Activated CD4-positive, alpha-beta memory T cell treated with anti-CD3 and anti-CD28 coated beads, Interleukin-2, amount 10 ng/mL, durations not matched to agents 7 days and 5 days (primary cell): ENCODE measurements around the gene DOC2B. TPM values are rescaled to one million over a fixed set of nuclear protein-coding genes. Genes with fewer than 3 reads are reported as not detected.
"Not testable (repeated sequence)": the region's sequence is repeated elsewhere in the genome, so short reads cannot be mapped to it uniquely, and the experiment has no call there.

ENCODE experiments used
- CTCF ChIA-PET: fragments of 350-600 bp; sonication (Branson Sonifier 250); formaldehyde crosslinking; loops from one replicate; lab custom pipeline; 2021; ENCODE audit warnings: antibody characterized with exemption, inconsistent platforms; lab: Charles Lee
- POLR2A ChIA-PET: fragments of 350-600 bp; sonication (Branson Sonifier 250); formaldehyde crosslinking; loops from one replicate; lab custom pipeline; 2021; ENCODE audit warnings: antibody characterized with exemption; lab: Charles Lee
- DNase-seq: peaks from one replicate; pipeline ENCODE4 v3.0.0-alpha.2; 2020
- H3K27ac Mint-ChIP-seq: one replicate; pipeline ENCODE4 v1.8.0; 2021; ENCODE audit warnings: mild to moderate bottlenecking, mixed read lengths
- H3K27me3 Mint-ChIP-seq: one replicate; pipeline ENCODE4 v1.8.0; 2021; ENCODE audit warnings: mixed read lengths
- H3K36me3 Mint-ChIP-seq: one replicate; pipeline ENCODE4 v1.8.0; 2021; ENCODE audit warnings: low read depth, mixed read lengths
- H3K4me1 Mint-ChIP-seq: one replicate; pipeline ENCODE4 v1.8.0; 2021; ENCODE audit warnings: mixed read lengths
- H3K4me3 Mint-ChIP-seq: one replicate; pipeline ENCODE4 v1.8.0; 2021; ENCODE audit warnings: mild to moderate bottlenecking, mixed read lengths
- H3K9me3 Mint-ChIP-seq: one replicate; pipeline ENCODE4 v1.8.0; 2021; ENCODE audit warnings: mixed read lengths
- total RNA-seq, 2 experiments: library from RNA; stranded (reverse); gene quantifications; one replicate each; pipeline ENCODE4 v1.2.3, GENCODE V29; 2021

Gene DOC2B
- total RNA-seq, 2 experiments from 2014 or later, result not detected

- DNase-seq, result no peak
- Mint-ChIP-seq H3K4me1 (no peaks in the 10 kb centered on the region), H3K36me3 (no peaks in the 10 kb centered on the region), H3K4me3 (no peak overlapping the region), H3K27ac (no peak overlapping the region), H3K27me3 (no peaks in the 10 kb centered on the region), H3K9me3 (no peaks in the 10 kb centered on the region)
- ChIA-PET CTCF (interaction anchor here (0.6 kb wide), 1 partner anchor 164 kb away, joined by 3 read pairs; no protein-coding TSS in a partner anchor), POLR2A (no interaction called here)
Measured at GRCh38 chr17:219696-220095, 38.2 kb upstream of the DOC2B start.

GRCh38 chr17:218432-219110 is 37.1 kb upstream of the DOC2B start:
- H3K36me3 Mint-ChIP-seq, result no peaks in the 10 kb centered on the region
- no peaks in the 10 kb centered on the region for H3K4me1 Mint-ChIP-seq
- ChIA-PET CTCF (no interaction called here), POLR2A (no interaction called here)
- H3K9me3 Mint-ChIP-seq, result no peaks in the 10 kb centered on the region
- DNase-seq, result no peak
- no peak overlapping the region for H3K4me3 Mint-ChIP-seq
- no peaks in the 10 kb centered on the region for H3K27me3 Mint-ChIP-seq
- no peak overlapping the region for H3K27ac Mint-ChIP-seq

- Mint-ChIP-seq H3K4me1 (no peaks in the 10 kb centered on the region), H3K27ac (no peak overlapping the region), H3K27me3 (no peaks in the 10 kb centered on the region), H3K36me3 (no peaks in the 10 kb centered on the region), H3K9me3 (no peaks in the 10 kb centered on the region), H3K4me3 (no peak overlapping the region)
- no peak for DNase-seq
- POLR2A ChIA-PET, result no interaction called here
- CTCF ChIA-PET, result no interaction called here
Measured at GRCh38 chr17:216625-217024, 35.2 kb upstream of the DOC2B start.

- CTCF ChIA-PET, H3K36me3 Mint-ChIP-seq, DNase-seq, H3K4me3 Mint-ChIP-seq, H3K27me3 Mint-ChIP-seq, H3K4me1 Mint-ChIP-seq, POLR2A ChIA-PET, H3K9me3 Mint-ChIP-seq, H3K27ac Mint-ChIP-seq: not testable (repeated sequence)
Measured at GRCh38 chr17:215563-216478, 34.4 kb upstream of the DOC2B start.

- Mint-ChIP-seq H3K36me3 (no peaks in the 10 kb centered on the region), H3K27ac (no peak overlapping the region), H3K27me3 (no peaks in the 10 kb centered on the region), H3K4me3 (no peak overlapping the region), H3K9me3 (no peaks in the 10 kb centered on the region), H3K4me1 (no peaks in the 10 kb centered on the region)
- DNase-seq, result no peak
- CTCF ChIA-PET, result no interaction called here
- POLR2A ChIA-PET, result no interaction called here
Measured at GRCh38 chr17:214881-215331, 33.5 kb upstream of the DOC2B start.

GRCh38 chr17:213286-214105 is 32.0 kb upstream of the DOC2B start:
- Mint-ChIP-seq H3K4me1 (no peaks in the 10 kb centered on the region), H3K4me3 (no peak overlapping the region), H3K27me3 (peaks cover 7% of the 10 kb centered on the region), H3K36me3 (no peaks in the 10 kb centered on the region), H3K9me3 (no peaks in the 10 kb centered on the region), H3K27ac (no peak overlapping the region)
- POLR2A ChIA-PET, result no interaction called here
- DNase-seq, result no peak
- CTCF ChIA-PET, result no interaction called here

- H3K4me3 Mint-ChIP-seq, result no peak overlapping the region
- no peaks in the 10 kb centered on the region for H3K9me3 Mint-ChIP-seq
- no peaks in the 10 kb centered on the region for H3K36me3 Mint-ChIP-seq
- peaks cover 13% of the 10 kb centered on the region for H3K27me3 Mint-ChIP-seq
- ChIA-PET CTCF (no interaction called here), POLR2A (no interaction called here)
- DNase-seq, result no peak
- no peaks in the 10 kb centered on the region for H3K4me1 Mint-ChIP-seq
- H3K27ac Mint-ChIP-seq, result no peak overlapping the region
Measured at GRCh38 chr17:210402-210801, 29.0 kb upstream of the DOC2B start.

GRCh38 chr17:208429-208828 is 27.0 kb upstream of the DOC2B start:
- no peak overlapping the region for H3K27ac Mint-ChIP-seq
- no peaks in the 10 kb centered on the region for H3K4me1 Mint-ChIP-seq
- peaks cover 13% of the 10 kb centered on the region for H3K27me3 Mint-ChIP-seq
- DNase-seq, result no peak
- POLR2A ChIA-PET, result no interaction called here
- H3K4me3 Mint-ChIP-seq, result no peak overlapping the region
- CTCF ChIA-PET, result no interaction called here
- H3K36me3 Mint-ChIP-seq, result no peaks in the 10 kb centered on the region
- H3K9me3 Mint-ChIP-seq, result no peaks in the 10 kb centered on the region

- no peaks in the 10 kb centered on the region for H3K36me3 Mint-ChIP-seq
- H3K27me3 Mint-ChIP-seq, result peaks cover 13% of the 10 kb centered on the region
- no peaks in the 10 kb centered on the region for H3K4me1 Mint-ChIP-seq
- H3K27ac Mint-ChIP-seq, result no peak overlapping the region
- no peak overlapping the region for H3K4me3 Mint-ChIP-seq
- no peaks in the 10 kb centered on the region for H3K9me3 Mint-ChIP-seq
- CTCF ChIA-PET, result no interaction called here
- POLR2A ChIA-PET, result no interaction called here
- no peak for DNase-seq
Measured at GRCh38 chr17:207775-208174, 26.3 kb upstream of the DOC2B start.

GRCh38 chr17:206941-207560 is 25.6 kb upstream of the DOC2B start:
- no peaks in the 10 kb centered on the region for H3K36me3 Mint-ChIP-seq
- ChIA-PET POLR2A (no interaction called here), CTCF (no interaction called here)
- DNase-seq, result no peak
- H3K9me3 Mint-ChIP-seq, result no peaks in the 10 kb centered on the region
- peaks cover 13% of the 10 kb centered on the region for H3K27me3 Mint-ChIP-seq
- no peak overlapping the region for H3K27ac Mint-ChIP-seq
- no peaks in the 10 kb centered on the region for H3K4me1 Mint-ChIP-seq
- no peak overlapping the region for H3K4me3 Mint-ChIP-seq

GRCh38 chr17:206484-206883 is 25.0 kb upstream of the DOC2B start:
- H3K9me3 Mint-ChIP-seq, H3K27ac Mint-ChIP-seq, H3K4me1 Mint-ChIP-seq, DNase-seq, CTCF ChIA-PET, H3K4me3 Mint-ChIP-seq, H3K36me3 Mint-ChIP-seq, POLR2A ChIA-PET: not testable (repeated sequence)
- H3K27me3 Mint-ChIP-seq, result peaks cover 13% of the 10 kb centered on the region

- ChIA-PET POLR2A (no interaction called here), CTCF (no interaction called here)
- Mint-ChIP-seq H3K36me3 (no peaks in the 10 kb centered on the region), H3K4me1 (no peaks in the 10 kb centered on the region), H3K9me3 (no peaks in the 10 kb centered on the region), H3K4me3 (no peak overlapping the region), H3K27me3 (peaks cover 13% of the 10 kb centered on the region), H3K27ac (no peak overlapping the region)
- DNase-seq, result no peak
Measured at GRCh38 chr17:205817-206216, 24.4 kb upstream of the DOC2B start.
